ENCODE results near the gene MACROD2.
"Not testable (repeated sequence)": the region's sequence is repeated elsewhere in the genome, so short reads cannot be mapped to it uniquely, and the experiment has no call there.

Gene MACROD2

DNA sequence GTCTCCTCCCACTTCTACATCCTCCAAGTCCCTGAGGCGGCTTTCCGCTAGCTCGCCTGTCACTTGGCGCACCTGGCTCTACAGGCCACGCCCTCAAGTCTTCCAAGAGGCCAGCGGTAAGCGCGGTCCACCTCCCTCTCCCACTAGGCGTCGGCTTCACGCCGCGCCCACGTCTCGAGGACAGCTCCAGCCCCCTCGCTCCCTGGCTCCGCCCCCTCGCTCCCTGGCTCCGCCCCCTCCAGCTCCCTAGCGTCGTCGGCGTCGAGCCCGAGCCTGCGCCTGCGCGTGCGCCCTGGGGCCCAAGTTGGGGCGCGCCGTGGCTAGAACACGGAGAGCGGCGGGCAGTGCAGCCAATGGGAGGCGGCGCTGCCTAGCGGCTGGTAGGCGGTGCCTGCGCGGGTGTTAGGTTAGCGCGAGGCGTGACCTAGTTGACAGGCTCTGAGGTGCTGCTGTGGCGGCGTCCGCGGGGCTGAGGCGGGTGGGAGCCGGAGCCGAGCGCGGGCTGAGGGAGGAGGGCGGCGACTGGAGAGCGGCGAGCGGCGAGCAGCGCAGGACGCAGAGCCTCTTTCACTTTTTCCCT lies at the start of gene MACROD2:
Gene MACROD2, plus strand, starts transcription at position 431 of the 580 bp plus-strand sequence.
- peak; percentile 93 for DNase-seq

DNA sequence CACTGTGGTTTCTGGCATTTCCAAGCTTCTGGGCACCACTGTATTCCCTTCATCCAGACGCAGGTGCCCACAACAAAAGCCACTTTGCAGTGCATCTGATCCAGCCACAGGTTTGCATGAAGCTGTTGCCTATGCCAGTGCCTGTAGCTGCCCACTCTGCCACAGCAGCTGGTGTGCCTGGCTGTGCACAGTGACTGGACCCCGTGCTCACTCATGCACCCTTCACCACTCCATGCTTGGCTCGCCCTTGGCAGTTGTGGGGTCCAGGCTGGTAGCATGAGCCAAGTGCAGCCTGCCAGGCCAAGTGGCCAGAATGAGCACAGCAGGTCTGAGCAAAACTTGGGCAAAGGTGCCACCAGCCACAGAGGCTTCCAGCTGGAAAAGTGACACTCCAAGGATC lies 47.6 kb upstream of the MACROD2 start:
- no peak for DNase-seq

DNA sequence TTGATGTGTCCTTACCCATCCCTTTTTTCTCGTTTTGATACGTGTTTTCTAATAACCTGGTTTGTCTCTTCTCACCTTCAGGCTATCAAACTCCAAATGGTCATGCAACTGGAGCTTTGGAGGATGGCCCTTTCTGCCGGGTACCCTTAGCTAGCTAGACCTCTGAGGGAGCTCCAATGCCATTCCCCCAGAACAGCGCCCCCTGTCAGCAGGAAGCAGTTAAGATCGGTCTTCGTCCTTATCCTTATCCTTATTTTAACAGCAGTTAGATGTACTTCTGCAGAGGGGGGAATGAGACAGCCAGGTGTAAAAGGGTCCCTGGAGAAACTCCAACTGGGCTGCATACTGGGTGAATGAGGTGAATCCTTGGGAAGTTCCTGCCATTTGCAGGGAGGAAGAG lies 42.1 kb upstream of the MACROD2 start:
- DNase-seq = no peak

DNA sequence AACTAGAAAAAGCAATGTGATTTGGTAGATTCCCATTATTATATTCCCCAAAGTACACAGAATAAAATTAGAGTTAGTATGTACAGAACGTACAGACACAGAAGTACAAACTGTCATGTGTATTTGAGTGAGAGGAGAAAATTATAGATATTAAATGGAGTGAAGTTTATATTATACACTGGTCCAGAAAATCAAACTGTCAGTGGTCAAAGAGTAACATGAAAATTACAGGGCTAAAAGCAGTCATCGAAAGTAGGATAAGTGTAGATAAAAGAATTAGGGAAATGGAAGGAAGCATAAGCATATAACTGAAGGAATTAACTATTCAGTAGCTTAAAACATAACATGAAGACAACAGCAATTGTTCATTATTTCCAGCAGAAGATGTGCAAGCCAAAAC lies 35.2 kb upstream of the MACROD2 start:
- DNase-seq = no peak

DNA sequence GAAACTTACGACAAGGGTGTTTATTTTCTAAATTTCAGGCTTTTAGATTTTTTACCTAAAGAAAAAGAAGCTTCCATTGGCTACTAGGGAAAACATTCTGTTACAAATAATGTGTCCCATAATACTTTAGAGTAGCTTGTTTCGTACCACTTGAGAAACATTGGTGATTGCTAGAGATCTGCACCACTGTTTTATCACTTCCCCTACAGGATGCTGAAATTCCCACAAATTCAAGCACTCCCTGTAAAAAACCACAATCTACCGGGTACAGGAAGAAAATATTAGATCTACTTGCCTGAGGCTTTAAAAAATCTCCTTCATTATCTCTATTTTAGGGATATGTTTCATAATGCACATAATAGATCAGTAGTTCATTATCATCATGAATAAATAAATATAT lies 34.8 kb upstream of the MACROD2 start:
- DNase-seq = no peak

DNA sequence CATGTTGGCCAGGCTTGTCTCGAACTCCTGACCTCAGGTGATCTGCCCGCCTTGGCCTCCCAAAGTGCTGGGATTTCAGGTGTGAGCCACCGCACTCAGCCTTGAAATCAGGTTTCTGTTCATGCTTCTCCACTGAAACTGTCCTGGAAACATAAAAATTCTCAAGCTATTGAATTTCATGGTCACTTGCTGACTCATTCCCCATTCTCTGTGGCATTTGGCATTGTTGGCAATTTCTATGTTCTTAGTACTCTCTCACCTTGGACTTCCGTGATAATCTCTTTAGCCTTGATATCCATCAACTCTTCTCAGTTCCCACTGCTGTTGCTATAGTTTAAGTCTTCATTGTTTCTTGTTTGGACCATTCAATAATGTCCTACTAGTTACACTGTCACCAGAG lies 11.1 kb upstream of the MACROD2 start:
- no peak for DNase-seq

DNA sequence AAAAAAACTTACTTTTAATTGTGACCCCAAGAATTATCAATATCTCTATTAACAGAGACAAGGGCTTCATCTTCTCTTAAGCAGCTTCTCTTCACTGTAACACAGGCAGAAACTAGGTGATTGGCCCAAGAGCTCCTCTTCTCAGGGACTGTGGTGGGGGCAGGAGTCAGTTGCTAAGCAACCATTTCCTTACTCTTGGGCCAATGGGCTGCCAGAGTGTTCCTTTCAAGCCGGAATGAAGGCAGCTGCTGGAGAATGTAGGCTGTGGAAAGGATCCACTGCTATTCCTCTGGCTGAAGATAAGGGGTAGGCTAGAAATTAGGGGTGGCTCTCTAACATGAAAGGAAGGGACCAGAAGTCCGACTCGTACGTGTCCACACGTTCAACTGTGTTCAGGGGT lies 4.9 kb upstream of the MACROD2 start, which contains the start of gene SEL1L2:
Gene SEL1L2, minus strand, starts transcription at position 150 of the 400 bp plus-strand sequence. Its CDS starts 80 bp downstream, at position 70.
- no peak for DNase-seq

DNA sequence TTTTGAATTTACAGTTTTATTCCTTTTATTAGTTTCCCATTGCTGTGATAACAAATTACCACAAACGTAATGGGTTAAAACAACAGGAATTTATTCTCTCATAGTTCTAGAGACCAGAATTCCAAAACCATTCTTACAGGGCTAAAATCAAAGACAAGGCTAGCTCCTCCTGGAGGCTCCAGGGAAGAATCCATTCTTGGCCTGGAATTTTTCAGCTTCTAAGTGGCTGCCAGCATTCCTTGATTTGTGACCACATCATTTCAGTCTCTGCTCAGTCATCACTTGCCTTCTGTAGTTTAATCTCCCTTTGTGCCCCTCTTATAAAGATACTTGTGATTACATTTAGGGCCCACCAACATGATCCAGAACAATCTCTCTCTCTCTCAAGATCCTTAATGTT lies 4.0 kb upstream of the MACROD2 start:
- no peak for DNase-seq

DNA sequence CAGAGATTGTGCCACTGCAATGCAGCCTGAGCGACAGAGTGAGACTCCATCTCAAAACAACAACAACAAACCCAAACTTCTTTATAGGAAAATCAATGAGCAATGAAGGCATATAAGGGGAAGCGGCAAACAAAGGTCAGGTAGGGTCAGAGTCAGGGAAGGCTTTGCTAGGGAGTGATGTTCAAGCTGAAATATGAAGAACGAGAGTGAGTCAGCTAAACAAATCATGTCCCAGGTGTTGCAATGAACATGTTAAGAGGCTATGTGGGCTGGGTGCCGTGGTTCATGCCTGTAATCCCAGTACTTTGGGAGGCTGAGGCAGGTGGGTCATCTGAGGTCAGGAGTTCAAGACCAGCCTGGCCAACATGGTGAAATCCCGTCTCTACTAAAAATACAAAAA lies 3.4 kb upstream of the MACROD2 start:
- not testable (repeated sequence) for DNase-seq

DNA sequence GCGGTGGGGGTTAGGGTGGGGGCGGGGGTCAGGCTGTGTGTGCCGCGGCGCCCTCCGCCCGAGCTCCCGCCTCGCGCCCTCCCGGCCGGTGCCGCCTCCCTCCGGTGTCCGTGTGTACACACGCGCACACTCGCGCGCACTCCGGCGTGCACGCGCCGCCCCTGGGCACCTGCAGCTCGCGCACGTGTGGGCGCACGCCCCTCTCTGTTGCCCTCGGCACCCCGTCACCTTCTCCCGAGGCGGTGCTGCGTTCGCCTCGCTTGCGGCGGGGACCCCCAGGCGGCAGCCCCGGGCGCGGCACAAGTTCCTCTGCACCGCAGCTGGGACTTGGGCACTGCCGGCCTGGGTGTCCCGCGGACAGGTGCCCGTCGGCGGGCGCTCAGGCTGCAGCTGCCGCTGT lies 525 bp downstream of the MACROD2 start:
- DNase-seq = peak; percentile 59

DNA sequence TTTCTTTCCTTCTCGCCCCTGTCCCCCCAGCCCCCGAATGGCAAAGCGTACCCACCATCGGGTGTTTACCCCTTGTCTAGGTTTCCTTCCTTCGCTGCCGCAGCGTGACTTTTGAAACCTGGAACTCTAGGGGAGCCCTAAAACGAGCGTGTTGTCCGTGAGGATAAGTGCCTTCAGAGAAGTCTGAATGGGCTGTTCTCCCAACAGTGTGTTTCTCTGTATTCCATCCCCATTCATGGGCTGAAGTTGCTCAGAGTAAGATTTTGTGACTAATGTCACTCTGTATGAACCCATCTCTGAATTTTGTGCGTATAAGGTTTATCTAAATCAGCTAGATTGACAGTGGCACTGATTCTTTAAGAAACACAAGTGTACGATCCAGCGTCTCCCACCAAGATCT lies 949 bp downstream of the MACROD2 start:
- no peak for DNase-seq

DNA sequence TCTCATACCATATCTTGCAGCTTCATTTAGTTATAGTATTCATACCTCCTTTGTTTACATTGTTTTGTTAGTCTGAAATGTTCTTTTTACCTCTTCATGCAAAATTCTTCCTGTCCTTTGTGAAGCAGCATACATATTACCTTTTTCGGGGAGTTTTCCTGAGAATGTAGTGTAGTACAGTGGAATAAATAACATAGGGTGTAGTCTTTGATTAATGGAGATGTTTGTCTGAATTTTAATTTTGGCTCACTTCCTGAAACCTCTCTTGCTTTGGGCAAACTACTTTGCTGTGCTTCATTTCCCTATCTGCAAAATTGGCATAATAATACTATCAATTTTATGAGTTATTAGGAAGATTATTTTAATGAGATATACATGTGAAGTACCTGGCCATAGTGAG lies 5.6 kb downstream of the MACROD2 start:
- no peak for DNase-seq

DNA sequence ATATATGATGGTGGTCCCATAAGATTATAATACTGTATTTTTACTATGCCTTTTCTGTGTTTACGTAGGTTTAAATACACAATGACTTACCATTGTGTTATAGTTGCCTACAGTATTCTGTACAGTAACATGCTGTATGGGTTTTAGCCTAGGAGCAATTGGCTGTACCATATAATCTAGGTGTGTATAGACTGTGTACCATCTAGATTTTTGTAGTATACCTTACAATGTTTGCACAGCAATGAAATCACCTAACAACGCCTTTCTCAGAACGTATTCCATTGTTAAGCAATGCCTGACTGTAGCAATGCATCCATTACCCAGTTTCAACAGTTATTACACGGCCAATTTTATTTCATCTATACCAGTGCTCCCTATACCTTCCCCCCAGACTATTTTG lies 10.7 kb downstream of the MACROD2 start:
- DNase-seq = no peak

DNA sequence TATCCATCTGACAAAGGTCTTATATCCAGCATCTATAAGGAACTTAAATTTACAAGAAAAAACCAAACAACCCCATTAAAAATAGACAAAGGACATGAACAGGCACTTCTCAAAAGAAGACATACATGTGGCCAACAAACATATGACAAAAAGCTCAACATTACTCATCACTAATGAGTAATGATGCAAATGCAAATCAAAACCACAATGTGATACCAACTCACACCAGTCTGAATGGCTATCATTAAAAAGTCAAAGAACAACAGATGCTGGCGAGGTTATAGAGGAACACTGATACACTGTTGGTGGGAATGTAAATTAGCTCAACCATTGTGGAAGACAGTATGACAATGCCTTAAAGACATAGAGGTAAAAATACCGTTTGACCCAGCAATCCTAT lies 13.9 kb downstream of the MACROD2 start:
- no peak for DNase-seq

DNA sequence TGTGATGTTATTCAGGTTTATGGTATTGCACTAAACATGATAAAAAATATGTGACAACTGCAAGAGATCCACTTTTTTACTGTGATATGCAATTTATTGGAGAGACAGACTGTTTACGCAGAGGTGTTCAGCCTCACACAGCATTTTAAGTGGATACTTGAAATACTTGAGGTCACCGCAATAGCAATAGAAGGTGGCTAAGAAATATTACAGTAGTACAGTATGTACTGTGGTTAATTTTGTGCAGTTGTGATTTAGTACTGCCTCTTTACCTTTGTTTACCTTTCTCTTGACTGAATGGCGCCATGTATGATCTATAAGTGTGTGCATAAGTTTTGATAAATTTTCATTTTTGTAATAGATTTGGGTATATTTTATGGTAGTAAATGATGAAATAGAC lies 17.4 kb downstream of the MACROD2 start:
- no peak for DNase-seq

DNA sequence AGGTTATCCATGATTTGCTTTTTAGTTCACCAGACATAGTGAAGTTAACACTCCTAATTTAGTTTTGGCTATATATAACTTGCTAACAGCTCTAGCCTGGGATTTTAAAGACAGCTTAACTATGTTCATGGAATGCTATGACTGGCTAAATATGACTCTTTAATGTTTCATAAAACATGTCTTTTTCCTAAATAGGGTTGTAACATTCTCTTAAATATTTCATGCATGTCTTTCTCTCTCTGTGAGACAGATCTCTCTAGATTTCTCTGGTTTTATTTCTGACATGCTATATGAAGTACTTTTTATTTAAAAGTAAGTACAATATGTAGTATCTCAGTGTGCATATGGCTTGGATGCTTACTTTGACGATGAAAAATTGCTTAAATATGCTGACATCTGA lies 35.7 kb downstream of the MACROD2 start:
- DNase-seq = no peak

DNA sequence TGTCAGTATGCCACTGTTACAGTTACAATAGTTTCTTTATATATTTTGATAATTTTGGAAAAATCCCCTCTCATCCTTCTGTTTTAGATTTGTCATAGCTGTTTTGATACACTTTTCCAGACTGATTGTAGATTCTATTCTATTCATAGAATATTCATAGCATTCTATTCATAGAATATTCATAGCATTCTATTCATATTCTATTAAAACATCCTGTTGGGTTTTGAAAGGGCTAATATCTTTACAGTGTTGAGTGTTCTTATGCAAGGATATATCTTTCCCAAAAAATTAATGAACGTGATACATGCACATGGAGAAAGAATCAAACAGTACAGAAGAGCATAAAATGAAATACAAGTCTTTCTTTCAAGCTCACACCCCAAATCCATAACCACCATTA lies 38.0 kb downstream of the MACROD2 start:
- no peak for DNase-seq

DNA sequence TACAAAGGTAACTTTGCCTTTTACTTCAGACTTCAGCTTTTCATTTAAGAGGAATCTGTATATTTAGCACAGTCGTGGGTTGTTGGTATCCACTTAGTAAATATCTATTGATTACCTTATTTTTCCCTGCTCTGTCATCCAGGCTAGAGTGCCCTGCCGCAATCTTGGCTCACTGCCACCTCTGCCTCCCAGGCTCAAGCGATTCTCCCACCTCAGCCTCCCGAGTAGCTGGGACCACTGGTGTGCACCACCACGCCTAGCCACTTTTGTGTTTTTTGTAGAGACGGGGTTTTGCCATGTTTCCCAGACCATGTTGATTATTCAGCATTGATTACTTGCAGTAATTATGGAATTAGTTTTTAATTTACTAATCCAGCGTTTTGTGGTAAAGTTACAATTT lies 41.3 kb downstream of the MACROD2 start:
- DNase-seq = no peak

DNA sequence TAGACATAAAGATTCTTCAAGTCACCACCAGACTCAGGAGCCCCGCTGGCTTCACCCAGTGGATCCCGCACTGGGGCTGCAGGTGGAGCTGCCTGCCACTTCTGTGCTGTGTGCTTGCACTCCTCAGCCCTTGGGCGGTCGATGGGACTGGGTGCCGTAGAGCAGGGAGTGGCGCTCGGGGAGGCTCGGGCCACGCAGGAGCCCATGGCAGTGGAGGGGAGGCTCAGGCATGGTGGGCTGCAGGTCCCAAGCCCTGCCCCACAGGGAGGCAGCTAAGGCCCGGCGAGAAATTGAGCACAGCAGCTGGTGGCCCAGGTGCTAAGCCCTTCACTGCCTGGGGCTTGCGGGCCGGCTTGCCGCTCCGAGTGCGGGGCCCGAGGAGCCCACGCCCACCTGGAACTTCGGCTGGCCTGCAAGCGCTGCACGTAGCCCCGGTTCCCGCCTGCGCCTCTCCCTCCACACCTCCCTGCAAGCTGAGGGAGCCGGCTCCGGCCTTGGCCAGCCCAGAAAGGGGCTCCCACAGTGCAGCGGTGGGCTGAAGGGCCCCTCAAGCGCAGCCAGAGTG lies 49.5 kb downstream of the MACROD2 start:
- DNase-seq = not testable (repeated sequence)

DNA sequence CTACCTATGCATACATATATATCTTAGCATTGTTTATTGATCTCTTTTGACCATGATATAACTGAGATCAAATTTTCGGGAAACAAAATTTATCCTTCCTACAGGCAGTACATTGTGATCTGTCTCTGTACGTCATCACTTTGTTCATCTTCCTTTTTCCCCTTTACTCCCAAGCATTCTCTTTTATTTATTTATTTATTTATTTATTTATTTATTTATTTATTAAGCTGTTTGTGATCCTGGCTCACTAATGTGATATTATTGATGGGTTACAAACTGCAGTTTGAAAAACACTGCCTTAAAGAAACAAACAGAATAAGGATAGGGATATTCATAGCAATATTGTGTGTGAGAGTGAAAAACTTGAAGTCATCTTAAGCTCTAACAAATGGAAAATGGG lies 51.2 kb downstream of the MACROD2 start:
- DNase-seq = no peak

DNA sequence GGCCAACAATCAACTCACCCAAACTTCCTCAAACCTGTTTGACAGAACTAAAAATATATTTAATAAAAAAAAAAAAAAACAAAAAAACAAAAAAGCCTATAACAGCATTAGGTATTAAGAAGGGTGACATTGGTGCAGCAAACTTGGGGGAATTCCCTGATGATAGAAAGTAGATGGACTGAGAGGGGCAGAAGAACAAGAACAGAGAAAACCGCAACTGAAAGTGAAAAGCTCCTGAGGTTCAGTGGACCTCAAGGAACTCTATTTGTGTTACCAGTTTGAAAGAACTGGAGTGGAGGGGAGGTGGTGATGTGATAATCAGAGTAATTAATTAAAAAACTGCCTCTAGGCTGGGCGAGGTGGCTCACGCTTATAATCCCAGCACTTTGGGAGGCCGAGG lies 53.8 kb downstream of the MACROD2 start:
- DNase-seq = no peak

DNA sequence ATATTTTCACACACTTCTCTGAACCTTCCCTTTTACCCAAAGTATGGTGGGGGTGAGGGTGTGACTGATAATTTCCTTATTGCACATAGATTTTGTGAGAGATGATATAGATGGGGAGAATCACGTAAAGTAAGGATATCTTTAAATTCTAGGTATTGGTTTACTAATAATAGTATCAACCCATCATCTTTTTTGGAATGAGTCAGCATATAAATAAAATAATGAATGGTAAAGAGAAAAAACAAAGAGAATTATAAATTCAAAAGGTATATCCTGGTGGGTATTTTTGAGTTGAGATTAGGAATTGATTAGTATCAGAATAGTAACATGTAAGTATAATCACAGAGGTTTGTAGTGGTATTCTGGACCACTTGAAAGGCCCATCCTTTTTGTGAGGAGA lies 56.1 kb downstream of the MACROD2 start:
- DNase-seq = no peak

DNA sequence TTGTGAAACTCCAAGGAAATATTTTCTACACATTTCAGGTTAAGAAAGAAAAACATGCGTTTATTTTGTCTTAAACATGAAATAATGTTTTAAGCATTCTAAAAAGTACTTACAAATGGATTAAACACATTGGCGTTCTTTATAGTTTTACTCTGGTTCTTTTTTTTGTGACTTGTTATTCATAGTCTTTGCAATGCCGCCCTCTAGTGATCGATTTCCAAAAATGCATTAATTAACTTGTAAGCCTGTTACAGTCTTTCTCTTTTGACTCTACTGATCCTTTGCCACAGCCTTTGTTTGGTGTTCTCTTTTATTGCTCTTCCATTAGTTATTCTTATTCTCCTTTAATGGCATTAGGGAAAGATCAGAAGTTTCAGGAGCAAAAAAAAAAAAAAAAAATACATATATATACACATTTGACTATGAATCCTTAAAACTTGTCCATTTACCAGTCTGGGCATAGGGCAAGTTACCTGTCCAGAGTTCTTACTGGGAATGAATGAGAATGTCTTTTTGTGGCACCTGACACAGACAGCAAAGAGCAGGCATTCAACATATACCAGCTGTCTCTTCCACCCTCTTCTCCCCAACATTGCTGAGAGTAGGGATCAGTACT lies 59.9 kb downstream of the MACROD2 start:
- DNase-seq = peak; percentile 47

DNA sequence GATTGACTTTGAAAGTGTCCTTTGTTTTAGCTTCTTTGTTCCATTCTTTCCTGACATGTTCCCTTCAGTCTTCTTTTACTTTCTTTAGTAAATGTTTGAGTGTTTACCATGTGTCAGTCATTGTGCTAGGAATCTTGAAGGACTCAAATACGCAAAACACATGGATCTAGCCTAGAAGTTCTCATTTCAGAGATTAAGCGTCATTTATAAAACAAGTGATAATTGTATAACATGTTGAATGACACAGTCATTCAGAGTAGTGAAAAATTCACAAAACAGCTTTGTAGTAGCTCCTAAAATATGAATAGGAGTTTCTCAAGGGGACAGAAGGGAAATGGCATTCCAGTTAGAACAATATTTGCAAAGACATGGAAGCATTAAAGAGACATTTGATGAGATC lies 66.9 kb downstream of the MACROD2 start:
- DNase-seq = no peak

DNA sequence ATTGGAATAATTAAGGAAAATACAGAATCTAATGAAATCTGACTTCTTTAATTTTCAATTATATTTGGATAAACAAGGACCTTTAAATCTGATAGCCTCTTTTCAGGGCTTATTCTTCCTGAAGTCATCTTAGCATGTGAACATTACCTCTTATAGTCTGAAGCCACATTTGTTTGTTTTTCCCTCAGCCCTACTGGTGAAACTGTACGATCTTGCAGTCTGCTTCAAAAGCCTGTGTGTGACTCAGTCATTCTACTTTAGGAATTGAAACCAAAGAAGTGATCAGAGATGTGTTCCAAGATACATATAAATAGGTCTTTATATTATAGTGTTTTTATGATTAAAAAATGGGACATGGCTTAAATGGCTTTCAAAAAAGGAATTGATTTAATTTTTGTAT lies 67.5 kb downstream of the MACROD2 start:
- no peak for DNase-seq

Data from NCI-H526 treated with DMSO at 0.1 percent for 48 hours (cell line).